K562 (cell line): ENCODE data around the gene APOO. TPM values are rescaled to one million over a fixed set of nuclear protein-coding genes. Genes with fewer than 3 reads are reported as not detected.
A peak's percentile ranks its signal among the peaks of the same experiment; 100 is the strongest.

Experiments
- ATAC-seq: fragments of 200-7000 bp; cut with Tn5 transposase; 3 replicates; pipeline ENCODE4 v1.9.1; 2020; ENCODE audit warnings: moderate library complexity
- BruUV-seq: library from RNA; stranded (reverse); fragments of 400-500 nt; replicated peaks from 2 replicates; lab custom pipeline; 2021; lab: Mats Ljungman, UMichigan
- CTCF ChIA-PET: fragments of 300-600 bp; formaldehyde crosslinking; extraction: SDS; loops from one replicate; lab custom pipeline; 2021; ENCODE audit warnings: low intra/inter-chr PET ratio; lab: Yijun Ruan, JAX
- POLR2A ChIA-PET: fragments of 300-600, 350-650 bp; sonication (Branson Sonifier 250); formaldehyde crosslinking; extraction: SDS; loops from one replicate; lab custom pipeline; 2021; ENCODE audit warnings: antibody characterized with exemption, inconsistent platforms; lab: Yijun Ruan, JAX
- DNase-seq, 4 experiments: peaks; one replicate each; pipeline versions ENCODE4 v3.0.0 to v3.0.0-alpha.2; 2011 to 2018; ENCODE audit warnings: low spot score in 3 of 4, mixed read lengths in 3 of 4; ENCODE audit errors: extremely low read depth in 1 of 4
- FAIRE-seq: peaks from 2 replicates; lab custom pipeline; 2011; peaks lifted over from hg19 to GRCh38; lab: Jason Lieb, UNC
- H2AFZ ChIP-seq: 2 replicates; pipeline ENCODE4 v1.6.0; 2011; ENCODE audit warnings: low read depth, low read length, control low read depth, inconsistent platforms
- H3K27ac ChIP-seq: fragments of 200-600 bp; 3 replicates; pipeline ENCODE4 v1.8.0; 2011; ENCODE audit warnings: low read depth, mild to moderate bottlenecking, control low read depth, inconsistent platforms, low read length, moderate library complexity, mixed read lengths; ENCODE audit errors: extremely low read depth
- H3K27me3 ChIP-seq, 2 experiments: fragments of 300-600 bp in 1 of 2; 2 replicates in 1 of 2; 3 replicates in 1 of 2; pipeline versions ENCODE4 v1.6.0 to v1.8.0; 2011; ENCODE audit warnings: inconsistent platforms in 2 of 2, low read length in 2 of 2, mild to moderate bottlenecking in 1 of 2, mixed read lengths in 1 of 2, moderate library complexity in 1 of 2; ENCODE audit not compliant: control insufficient read depth in 2 of 2, insufficient read depth in 2 of 2
- H3K36me3 ChIP-seq: fragments of 300-600 bp; 3 replicates; pipeline ENCODE4 v1.8.0; 2011; ENCODE audit warnings: mild to moderate bottlenecking, low read length, inconsistent platforms; ENCODE audit not compliant: control insufficient read depth, insufficient read depth
- H3K4me1 ChIP-seq, 2 experiments: fragments of 200-600 bp in 1 of 2; replicated peaks in 1 of 2; 2 replicates in 1 of 2; 3 replicates in 1 of 2; pipeline versions ENCODE4 v1.5.1 to v1.8.0; 2011; ENCODE audit warnings: inconsistent platforms in 2 of 2, low read length in 2 of 2, mild to moderate bottlenecking in 1 of 2, mixed read lengths in 1 of 2, moderate library complexity in 1 of 2; ENCODE audit not compliant: control insufficient read depth in 2 of 2, insufficient read depth in 2 of 2
- H3K4me2 ChIP-seq: 2 replicates; pipeline ENCODE4 v1.6.1; 2011; ENCODE audit warnings: low read length, control low read depth, inconsistent platforms, mixed read lengths; ENCODE audit not compliant: insufficient read depth
- H3K4me3 ChIP-seq: fragments of 200-600 bp; sonication (generic), shearing (Covaris generic); 2 replicates; pipeline ENCODE4 v1.5.1; 2016; ENCODE audit warnings: control low read depth, inconsistent platforms
- H3K79me2 ChIP-seq: fragments of 200-600 bp; 3 replicates; pipeline ENCODE4 v1.8.0; 2011; ENCODE audit warnings: low read length, inconsistent platforms; ENCODE audit not compliant: control insufficient read depth, insufficient read depth
- H3K9ac ChIP-seq, 2 experiments: 2 replicates each; pipeline versions ENCODE4 v1.6.0 to v1.6.1; 2011; ENCODE audit warnings: low read depth in 2 of 2, low read length in 2 of 2, control low read depth in 1 of 2, inconsistent platforms in 1 of 2, mild to moderate bottlenecking in 1 of 2, mixed read lengths in 1 of 2; ENCODE audit not compliant: insufficient read depth in 1 of 2
- H3K9me1 ChIP-seq: one replicate; pipeline ENCODE4 v1.6.0; 2011; ENCODE audit warnings: inconsistent platforms, mild to moderate bottlenecking, low read length, moderate library complexity; ENCODE audit not compliant: control insufficient read depth, insufficient read depth
- H3K9me3 ChIP-seq: replicated peaks from 2 replicates; pipeline ENCODE4 v1.5.1; 2011; ENCODE audit warnings: low read depth, low read length, inconsistent platforms; ENCODE audit not compliant: control insufficient read depth, insufficient read depth
- H4K20me1 ChIP-seq: replicated peaks from 2 replicates; pipeline ENCODE4 v1.6.1; 2011; ENCODE audit warnings: low read length, inconsistent platforms, mixed read lengths; ENCODE audit not compliant: control insufficient read depth, insufficient read depth
- CXXC5 ChIP-seq: fragments of 250-450 bp; sonication (Bioruptor Pico); IDR thresholded peaks from 2 replicates; pipeline ENCODE4 v1.8.0; 2022; ENCODE audit warnings: inconsistent platforms, mild to moderate bottlenecking, moderate library complexity
- NFATC3 ChIP-seq: fragments of 450-650 bp; IDR thresholded peaks from 2 replicates; pipeline ENCODE4 v1.6.1; 2017; ENCODE audit warnings: mild to moderate bottlenecking
- SPI1 ChIP-seq: IDR thresholded peaks from 2 replicates; pipeline ENCODE4 v1.6.1; 2011; ENCODE audit warnings: low read depth, low read length, control low read depth, borderline replicate concordance
- TEAD2 ChIP-seq: fragments of 450-650 bp; IDR thresholded peaks from 2 replicates; pipeline ENCODE4 v1.6.1; 2016; ENCODE audit warnings: missing genetic modification characterization, control low read depth, missing compliant biosample characterization
- ZBTB1 ChIP-seq: sonication (generic); formaldehyde crosslinking; IDR thresholded peaks from 2 replicates; pipeline ENCODE4 v1.8.1; 2023; ENCODE audit warnings: missing genetic modification reagents, low read depth, mild to moderate bottlenecking, borderline replicate concordance
- ZNF444 ChIP-seq: fragments of 250-450 bp; sonication (Bioruptor Pico); IDR thresholded peaks from 2 replicates; pipeline ENCODE4 v1.4.0; 2020; ENCODE audit warnings: mild to moderate bottlenecking, moderate library complexity
- WGBS: fragments of 100-300 bp; shearing (Covaris generic); methylation state at CpG from one replicate; pipeline ENCODE4 v1.1.6; 2016; ENCODE audit warnings: low coverage, mixed read lengths; ENCODE audit not compliant: insufficient coverage; ENCODE audit errors: missing lambda C conversion rate; 5-methylcytosine and 5-hydroxymethylcytosine counted together
- in situ Hi-C: fragments of 300-500 bp; cut with MboI; formaldehyde crosslinking; loops from 4 replicates; pipeline ENCODE4 v1.15.0; 2018; ENCODE audit warnings: inconsistent platforms, mixed read lengths
- intact Hi-C: fragments of 100-400 bp; cut with micrococcal nuclease; formaldehyde crosslinking; loops from 2 replicates; pipeline ENCODE4 v1.14.2; 2022
- polyA plus RNA-seq, 8 experiments: library from polyadenylated mRNA; depleted of rRNA in 4 of 8; stranded (reverse) in 5 of 8; unstranded in 3 of 8; fragments of >200 nt; fragmentation: Nextera tagmentation in 2 of 8; fragmentation: Illumina TruSeq in 1 of 8; extraction: Ambion mirVana in 2 of 8; extraction: Trizol in 1 of 8; gene quantifications; 2 replicates each; pipeline versions ENCODE4 v1.2.1 to v1.2.3, GENCODE V29; 2011 to 2014; ENCODE audit warnings: inconsistent platforms in 1 of 8, missing spikeins in 1 of 8
- total RNA-seq, 7 experiments: library from RNA; depleted of rRNA in 6 of 7; stranded (reverse); fragments of >200 nt in 6 of 7; fragmentation: Illumina TruSeq in 2 of 7; extraction: Trizol in 2 of 7; gene quantifications; 2 replicates each; pipeline versions ENCODE4 v1.2.1 to v1.2.3, GENCODE V29; 2011 to 2021; ENCODE audit warnings: low replicate concordance in 1 of 7

Gene APOO
- total and polyA plus RNA-seq, 9 of the 15 experiments (the other 6 are each of a cell fraction or from before 2014, with no cell fraction given) = 37.3 to 76.4 (median 60.8) TPM

DNA sequence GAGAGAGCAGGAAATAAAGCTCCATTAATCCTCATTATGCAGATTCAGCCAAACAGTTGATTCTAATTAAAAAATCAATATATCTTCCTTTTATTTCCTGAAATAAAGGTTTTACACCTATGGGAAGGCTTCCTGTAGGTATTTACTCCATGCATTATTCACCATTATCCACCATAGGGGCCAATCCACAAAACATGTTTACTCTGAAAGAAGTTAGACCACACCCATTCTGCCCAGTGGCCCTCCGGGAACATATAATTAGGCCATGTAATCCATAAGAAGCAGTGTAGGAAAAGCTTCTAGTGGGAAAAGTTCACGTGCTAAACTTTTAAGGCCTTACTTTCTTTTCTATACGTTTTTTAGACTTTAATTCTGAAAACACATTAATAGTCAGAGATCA is 67.1 kb downstream of the APOO start (continued):
- TF ChIP-seq CXXC5 (no peak), ZNF444 (no peak), TEAD2 (tag) (no peak), NFATC3 (no peak)

DNA sequence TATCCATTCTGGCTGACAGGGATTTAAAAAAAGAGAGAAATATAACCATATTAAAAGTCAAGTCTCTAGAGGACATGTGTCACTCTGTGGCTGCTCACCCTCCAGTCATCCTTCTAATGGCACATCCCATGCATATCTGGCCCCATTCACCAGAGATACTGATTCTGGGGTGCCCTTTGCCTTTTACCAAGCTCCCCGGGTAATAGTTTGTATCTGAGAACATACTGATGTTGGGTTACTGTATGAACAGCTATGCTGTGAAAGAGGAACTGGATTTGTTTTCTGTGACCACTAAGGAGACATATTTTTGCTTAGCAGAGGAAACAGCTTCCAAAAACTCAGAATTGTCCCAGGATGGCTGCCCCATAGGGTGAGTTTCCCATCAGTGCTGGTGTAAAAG is 68.8 kb downstream of the APOO start:
- Histone ChIP-seq H3K27ac (no peak overlapping the region), H3K4me1 (peaks cover 3 to 4% of the 10 kb centered on the region in 2 experiments; a peak in 3 of 5 replicates), H3K9me1 (no peaks in the 10 kb centered on the region), H3K36me3 (no peaks in the 10 kb centered on the region), H4K20me1 (no peaks in the 10 kb centered on the region), H3K4me2 (no peak overlapping the region), H3K9ac (no peak overlapping the region), H3K4me3 (no peak overlapping the region), H3K9me3 (no peaks in the 10 kb centered on the region), H3K27me3 (no peaks in the 10 kb centered on the region), H3K79me2 (no peaks in the 10 kb centered on the region), H2AFZ (no peak overlapping the region)
- in situ Hi-C loops = no loop called here
- BruUV-seq = no TSS peak
- FAIRE-seq = no peak
- TF ChIP-seq ZBTB1 (CRISPR knock-in tag) (no peak), SPI1 (0 out of 2 replicates have a peak, but pooled peaks have one; percentile 17)
- DNase-seq = no peak
- intact Hi-C loops = no loop called here
- ChIA-PET POLR2A (no interaction called here), CTCF (no interaction called here)
- 78% methylated on average over 1 of the region's 1 CpG for WGBS
- no peak for ATAC-seq
